ENCODE data around the gene KBTBD6. TPM values are rescaled to one million over a fixed set of nuclear protein-coding genes. Genes with fewer than 3 reads are reported as not detected.
"Not testable (repeated sequence)": the region's sequence is repeated elsewhere in the genome, so short reads cannot be mapped to it uniquely, and the experiment has no call there.

Gene KBTBD6
- total RNA-seq, 1 donor from 2014 or later, result 5.3 TPM

DNA sequence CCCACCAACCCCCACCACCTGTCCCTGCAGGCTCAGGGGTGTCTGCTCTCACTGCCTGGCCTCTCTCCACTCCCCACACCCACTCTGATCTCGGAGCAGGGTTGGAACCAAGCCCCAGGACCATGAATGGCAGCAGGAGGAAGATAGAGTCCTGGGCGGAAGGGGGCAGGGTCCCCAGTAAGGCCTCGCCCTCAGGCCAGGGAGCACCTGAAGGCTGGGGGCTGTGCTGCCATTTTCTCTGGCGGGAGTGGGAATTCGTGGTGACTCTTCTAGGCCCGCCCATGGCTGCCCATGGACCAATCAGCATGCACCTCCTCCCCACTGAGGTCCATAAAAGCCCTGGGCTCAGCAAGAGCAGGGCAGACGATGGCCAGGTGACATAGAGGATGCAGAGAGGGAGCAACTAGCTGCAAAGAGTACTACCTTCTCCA lies 25.0 kb downstream of the KBTBD6 start:
- no peaks in the 10 kb centered on the region for H3K27me3 ChIP-seq (ENCODE audit: low read depth)
- peaks cover 6% of the 10 kb centered on the region for H3K9me3 ChIP-seq (replicated peaks)
- intact Hi-C loops (cut with micrococcal nuclease), result no loop called here
- TF ChIP-seq, protein P1, sequence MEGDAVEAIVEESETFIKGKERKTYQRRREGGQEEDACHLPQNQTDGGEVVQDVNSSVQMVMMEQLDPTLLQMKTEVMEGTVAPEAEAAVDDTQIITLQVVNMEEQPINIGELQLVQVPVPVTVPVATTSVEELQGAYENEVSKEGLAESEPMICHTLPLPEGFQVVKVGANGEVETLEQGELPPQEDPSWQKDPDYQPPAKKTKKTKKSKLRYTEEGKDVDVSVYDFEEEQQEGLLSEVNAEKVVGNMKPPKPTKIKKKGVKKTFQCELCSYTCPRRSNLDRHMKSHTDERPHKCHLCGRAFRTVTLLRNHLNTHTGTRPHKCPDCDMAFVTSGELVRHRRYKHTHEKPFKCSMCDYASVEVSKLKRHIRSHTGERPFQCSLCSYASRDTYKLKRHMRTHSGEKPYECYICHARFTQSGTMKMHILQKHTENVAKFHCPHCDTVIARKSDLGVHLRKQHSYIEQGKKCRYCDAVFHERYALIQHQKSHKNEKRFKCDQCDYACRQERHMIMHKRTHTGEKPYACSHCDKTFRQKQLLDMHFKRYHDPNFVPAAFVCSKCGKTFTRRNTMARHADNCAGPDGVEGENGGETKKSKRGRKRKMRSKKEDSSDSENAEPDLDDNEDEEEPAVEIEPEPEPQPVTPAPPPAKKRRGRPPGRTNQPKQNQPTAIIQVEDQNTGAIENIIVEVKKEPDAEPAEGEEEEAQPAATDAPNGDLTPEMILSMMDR (IDR thresholded peaks at IDR 0.05; ENCODE audit: borderline replicate concordance), result no peak
- H3K27ac ChIP-seq (replicated peaks), result no peak overlapping the region
- H3K4me1 ChIP-seq, result no peaks in the 10 kb centered on the region
- H3K36me3 ChIP-seq, result no peaks in the 10 kb centered on the region
- DNase-seq, result no peak
- no peak overlapping the region for H3K4me3 ChIP-seq

DNA sequence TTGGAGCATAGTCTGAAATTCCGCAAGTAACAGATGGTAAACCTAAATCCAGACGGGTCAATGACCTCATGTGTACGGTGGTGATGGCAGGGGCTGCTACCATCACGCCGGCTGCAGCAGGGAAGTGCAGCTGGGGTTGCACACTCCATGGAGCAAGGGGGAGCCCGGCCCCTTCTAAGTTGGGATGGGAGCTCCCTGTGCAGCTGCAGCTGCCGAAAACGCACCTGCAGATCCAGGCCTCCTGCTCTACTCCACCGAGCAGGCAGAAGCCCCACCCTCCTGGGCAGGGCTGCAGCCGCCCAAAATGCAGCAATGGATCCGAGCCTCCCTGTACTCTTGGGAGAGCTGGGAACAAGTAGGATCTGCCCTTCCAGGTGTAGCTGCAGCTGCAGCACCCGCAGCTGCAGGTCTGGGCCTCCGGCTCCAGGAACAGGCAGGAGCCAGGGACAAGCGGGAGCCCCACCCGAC lies 25.5 kb downstream of the KBTBD6 start:
- Histone ChIP-seq H3K4me3 (no peak overlapping the region), H3K27me3 (ENCODE audit: low read depth) (no peaks in the 10 kb centered on the region), H3K36me3 (no peaks in the 10 kb centered on the region), H3K4me1 (no peaks in the 10 kb centered on the region), H3K9me3 (replicated peaks) (peaks cover 2% of the 10 kb centered on the region), H3K27ac (replicated peaks) (no peak overlapping the region)
- TF ChIP-seq, protein P1 (IDR thresholded peaks at IDR 0.05; ENCODE audit: borderline replicate concordance), result no peak
- no peak for DNase-seq
- intact Hi-C loops (cut with micrococcal nuclease), result no loop called here

DNA sequence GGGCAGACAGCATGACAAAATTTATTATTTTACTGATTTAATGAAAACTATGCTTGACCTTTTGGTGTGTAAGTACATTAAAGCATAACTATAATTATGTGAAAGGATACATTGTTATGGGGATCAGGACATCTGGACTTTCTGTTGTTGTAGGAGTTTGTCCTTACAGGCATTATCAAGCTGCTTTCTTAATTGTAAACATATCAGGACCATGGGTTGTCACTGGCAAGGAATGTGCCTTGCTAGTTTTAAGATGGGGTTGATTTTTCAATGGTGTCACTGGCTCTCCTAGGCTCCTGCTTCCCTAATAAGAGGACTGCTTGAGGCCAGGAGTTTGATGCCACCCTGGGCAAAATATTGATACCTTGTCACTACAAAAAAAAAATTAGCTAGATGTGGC lies 32.6 kb downstream of the KBTBD6 start:
- H3K4me1 ChIP-seq, result no peaks in the 10 kb centered on the region
- no peaks in the 10 kb centered on the region for H3K9me3 ChIP-seq (replicated peaks)
- H3K27ac ChIP-seq (replicated peaks), result no peak overlapping the region
- TF ChIP-seq, protein P1 (IDR thresholded peaks at IDR 0.05; ENCODE audit: borderline replicate concordance), result no peak
- no peak overlapping the region for H3K4me3 ChIP-seq
- intact Hi-C loops (cut with micrococcal nuclease), result no loop called here
- H3K36me3 ChIP-seq, result no peaks in the 10 kb centered on the region
- no peaks in the 10 kb centered on the region for H3K27me3 ChIP-seq (ENCODE audit: low read depth)
- no peak for DNase-seq

DNA sequence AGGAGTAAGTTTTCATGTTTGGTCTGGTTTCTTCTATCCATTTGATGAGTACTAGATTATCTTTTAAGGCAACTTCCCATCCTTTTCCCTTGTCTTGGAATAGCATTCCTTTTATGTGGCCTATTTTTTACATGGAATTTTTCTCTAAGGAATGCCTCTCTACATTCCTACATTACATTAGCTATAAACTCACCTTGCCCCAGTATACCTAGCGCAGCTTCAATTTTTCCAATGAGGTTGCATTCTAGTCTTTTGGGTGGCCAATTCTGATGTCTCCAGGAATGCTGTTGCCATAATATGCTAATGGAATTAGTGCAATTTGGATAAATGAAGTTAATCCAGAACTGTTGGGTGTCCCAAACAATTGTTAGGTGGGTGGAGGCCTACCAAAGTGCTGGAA lies 33.8 kb downstream of the KBTBD6 start:
- no peak overlapping the region for H3K4me3 ChIP-seq
- no peak overlapping the region for H3K27ac ChIP-seq (replicated peaks)
- no peaks in the 10 kb centered on the region for H3K4me1 ChIP-seq
- TF ChIP-seq, protein P1 (IDR thresholded peaks at IDR 0.05; ENCODE audit: borderline replicate concordance), result no peak
- no peaks in the 10 kb centered on the region for H3K9me3 ChIP-seq (replicated peaks)
- DNase-seq, result no peak
- intact Hi-C loops (cut with micrococcal nuclease), result no loop called here
- H3K36me3 ChIP-seq, result no peaks in the 10 kb centered on the region
- H3K27me3 ChIP-seq (ENCODE audit: low read depth), result no peaks in the 10 kb centered on the region

DNA sequence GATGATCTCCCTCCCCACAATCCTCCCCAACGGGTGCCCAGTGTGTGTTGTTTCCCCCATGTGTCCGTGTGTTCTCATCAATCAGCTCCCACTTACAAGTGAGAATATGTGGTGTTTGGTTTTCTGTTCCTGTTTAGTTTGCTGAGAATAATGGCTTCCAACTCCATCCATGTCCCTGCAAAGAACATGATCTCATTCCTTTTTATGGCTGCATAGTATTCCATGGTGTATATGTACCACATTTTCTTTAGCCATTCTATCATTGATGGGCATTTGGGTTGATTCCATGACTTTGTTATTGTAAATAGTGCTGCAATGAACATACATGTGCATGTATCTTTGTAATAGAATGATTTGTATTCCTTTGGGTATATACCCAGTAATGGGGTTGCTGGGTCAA lies 36.9 kb downstream of the KBTBD6 start:
- DNase-seq; H3K27me3 ChIP-seq (ENCODE audit: low read depth); H3K9me3 ChIP-seq (replicated peaks); intact Hi-C loops (cut with micrococcal nuclease); H3K27ac ChIP-seq (replicated peaks); H3K4me1 ChIP-seq; H3K36me3 ChIP-seq; H3K4me3 ChIP-seq: not testable (repeated sequence)

DNA sequence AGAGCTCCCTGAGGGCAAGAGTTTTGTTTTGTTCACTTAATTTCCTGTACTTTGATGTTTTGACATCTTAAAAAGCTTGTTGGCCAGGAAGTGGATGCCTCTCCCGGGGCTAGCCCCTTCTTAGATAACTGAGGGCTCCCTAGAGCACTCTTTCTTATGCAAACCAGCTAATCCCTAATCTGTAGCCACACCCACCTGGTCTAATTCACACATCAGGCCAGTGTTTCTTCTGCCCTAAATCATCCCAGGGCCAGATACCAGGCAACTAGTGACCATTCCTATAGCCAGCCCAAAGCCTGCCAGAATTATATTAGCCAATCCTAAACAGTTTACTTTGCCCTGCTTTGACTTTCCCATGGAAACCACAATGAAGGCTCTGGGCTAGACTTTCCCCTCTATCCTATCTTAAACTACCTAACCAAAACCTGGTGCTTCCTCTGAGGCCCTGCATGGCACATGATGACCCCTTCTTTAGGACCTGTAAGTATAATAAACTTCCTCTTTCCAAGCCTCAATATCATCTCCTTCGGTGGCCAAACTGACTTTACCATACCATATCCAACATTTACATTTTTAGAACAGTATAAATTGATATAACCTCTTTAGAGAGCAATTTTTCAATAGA lies 46.5 kb downstream of the KBTBD6 start:
- Histone ChIP-seq H3K4me1 (no peaks in the 10 kb centered on the region), H3K27me3 (ENCODE audit: low read depth) (no peaks in the 10 kb centered on the region), H3K27ac (replicated peaks) (no peak overlapping the region), H3K9me3 (replicated peaks) (no peaks in the 10 kb centered on the region), H3K36me3 (peaks cover 52% of the 10 kb centered on the region), H3K4me3 (no peak overlapping the region)
- TF ChIP-seq, protein P1 (IDR thresholded peaks at IDR 0.05; ENCODE audit: borderline replicate concordance), result no peak
- no peak for DNase-seq
- intact Hi-C loops (cut with micrococcal nuclease), result no loop called here
